Loucy (cell line): Measurements from ENCODE around the gene RGMA.

Source experiments
- H2AFZ ChIP-seq: fragments of 200-600 bp; sonication (generic); 2 replicates; pipeline ENCODE4 v1.6.0; 2016; ENCODE audit warnings: antibody characterized with exemption, mild to moderate bottlenecking, low read length, moderate library complexity
- H3F3A ChIP-seq: fragments of 200-600 bp; 2 replicates; pipeline ENCODE4 v1.6.0; 2016; ENCODE audit warnings: antibody characterized with exemption, low read depth, mild to moderate bottlenecking
- H3K27me3 ChIP-seq: fragments of 200-600 bp; sonication (generic); 2 replicates; pipeline ENCODE4 v1.6.1; 2014; ENCODE audit warnings: low read length, mild to moderate bottlenecking; ENCODE audit not compliant: insufficient read depth, poor library complexity, severe bottlenecking
- H3K36me3 ChIP-seq: fragments of 200-600 bp; sonication (generic); 2 replicates; pipeline ENCODE4 v1.6.1; 2016; ENCODE audit warnings: low read length; ENCODE audit not compliant: insufficient read depth
- H3K4me1 ChIP-seq: fragments of 200-600 bp; sonication (generic); 2 replicates; pipeline ENCODE4 v1.5.1; 2014; ENCODE audit warnings: low read length, mild to moderate bottlenecking; ENCODE audit not compliant: insufficient read depth, poor library complexity, severe bottlenecking
- H3K4me2 ChIP-seq: fragments of 200-600 bp; sonication (generic); 2 replicates; pipeline ENCODE4 v1.6.0; 2014; ENCODE audit warnings: antibody characterized with exemption, low read length, low read depth, mild to moderate bottlenecking; ENCODE audit not compliant: poor library complexity, severe bottlenecking
- H3K4me3 ChIP-seq: fragments of 200-600 bp; sonication (generic); 2 replicates; pipeline ENCODE4 v1.5.1; 2014; ENCODE audit warnings: low read length, mild to moderate bottlenecking, mixed read lengths; ENCODE audit not compliant: poor library complexity, severe bottlenecking
- H3K79me2 ChIP-seq: fragments of 200-600 bp; sonication (generic); 2 replicates; pipeline ENCODE4 v1.6.1; 2014; ENCODE audit warnings: low read length; ENCODE audit not compliant: insufficient read depth
- H3K9ac ChIP-seq: fragments of 200-600 bp; sonication (generic); 2 replicates; pipeline ENCODE4 v1.6.0; 2014; ENCODE audit warnings: mild to moderate bottlenecking, low read depth, low read length, moderate library complexity; ENCODE audit not compliant: poor library complexity, severe bottlenecking
- H3K9me2 ChIP-seq: fragments of 200-600 bp; sonication (generic); replicated peaks from 2 replicates; pipeline ENCODE4 v1.6.1; 2016; ENCODE audit warnings: low read depth, low read length, mixed read lengths
- H3K9me3 ChIP-seq: fragments of 200-600 bp; sonication (generic); 2 replicates; pipeline ENCODE4 v1.6.1; 2014; ENCODE audit warnings: mild to moderate bottlenecking, antibody characterized with exemption, low read length, low read depth; ENCODE audit not compliant: insufficient read depth
- H4K20me1 ChIP-seq: fragments of 200-600 bp; sonication (generic); 2 replicates; pipeline ENCODE4 v1.6.0; 2014; ENCODE audit warnings: antibody characterized with exemption, low read length, mild to moderate bottlenecking; ENCODE audit not compliant: insufficient read depth, poor library complexity, severe bottlenecking
- EZH2phosphoT487 ChIP-seq: fragments of 200-600 bp; IDR thresholded peaks from 2 replicates; pipeline ENCODE4 v1.6.1; 2018; ENCODE audit warnings: antibody characterized with exemption, mild to moderate bottlenecking, moderate library complexity, borderline replicate concordance
- TF ChIP-seq, protein P1 (sequence below): fragments of 200-600 bp; sonication (generic); conservative IDR thresholded peaks from 2 replicates; pipeline ENCODE4 v1.5.1; 2014; ENCODE audit warnings: mild to moderate bottlenecking, antibody characterized with exemption, low read length

RGMA gene

DNA sequence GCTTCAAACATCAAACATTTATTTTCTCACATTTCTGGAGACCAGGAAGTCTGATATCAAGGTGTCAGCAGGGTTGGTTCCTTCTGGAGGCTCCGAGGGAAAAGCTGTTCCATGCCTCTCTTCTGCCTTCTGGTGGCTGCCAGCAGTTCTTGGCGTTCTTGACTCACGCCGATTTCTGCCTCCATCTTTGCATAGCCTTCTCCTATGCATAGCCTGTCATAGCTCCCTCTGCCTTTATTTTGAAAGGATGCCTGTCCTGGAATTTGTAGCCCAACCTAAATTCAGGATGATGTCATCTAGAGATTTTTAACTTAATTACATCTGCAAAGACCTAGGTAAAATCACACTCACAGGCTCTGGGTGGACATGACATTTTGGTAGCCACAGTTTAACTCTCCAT is 70.4 kb downstream of the RGMA start:
- Histone ChIP-seq H4K20me1 (peaks cover 15% of the 10 kb centered on the region), H3K9me3 (no peaks in the 10 kb centered on the region), H3K4me1 (no peaks in the 10 kb centered on the region), H3K9ac (no peak overlapping the region), H3K79me2 (no peaks in the 10 kb centered on the region), H3K27me3 (no peaks in the 10 kb centered on the region), H3K36me3 (peaks cover 99% of the 10 kb centered on the region), H3K4me3 (no peak overlapping the region), H3K9me2 (no peaks in the 10 kb centered on the region), H3F3A (no peaks in the 10 kb centered on the region), H2AFZ (no peak overlapping the region), H3K4me2 (no peak overlapping the region)
- TF ChIP-seq, protein P1, sequence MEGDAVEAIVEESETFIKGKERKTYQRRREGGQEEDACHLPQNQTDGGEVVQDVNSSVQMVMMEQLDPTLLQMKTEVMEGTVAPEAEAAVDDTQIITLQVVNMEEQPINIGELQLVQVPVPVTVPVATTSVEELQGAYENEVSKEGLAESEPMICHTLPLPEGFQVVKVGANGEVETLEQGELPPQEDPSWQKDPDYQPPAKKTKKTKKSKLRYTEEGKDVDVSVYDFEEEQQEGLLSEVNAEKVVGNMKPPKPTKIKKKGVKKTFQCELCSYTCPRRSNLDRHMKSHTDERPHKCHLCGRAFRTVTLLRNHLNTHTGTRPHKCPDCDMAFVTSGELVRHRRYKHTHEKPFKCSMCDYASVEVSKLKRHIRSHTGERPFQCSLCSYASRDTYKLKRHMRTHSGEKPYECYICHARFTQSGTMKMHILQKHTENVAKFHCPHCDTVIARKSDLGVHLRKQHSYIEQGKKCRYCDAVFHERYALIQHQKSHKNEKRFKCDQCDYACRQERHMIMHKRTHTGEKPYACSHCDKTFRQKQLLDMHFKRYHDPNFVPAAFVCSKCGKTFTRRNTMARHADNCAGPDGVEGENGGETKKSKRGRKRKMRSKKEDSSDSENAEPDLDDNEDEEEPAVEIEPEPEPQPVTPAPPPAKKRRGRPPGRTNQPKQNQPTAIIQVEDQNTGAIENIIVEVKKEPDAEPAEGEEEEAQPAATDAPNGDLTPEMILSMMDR, result no peak
- no peak for TF ChIP-seq EZH2phosphoT487

- H3K27me3 ChIP-seq, result no peaks in the 10 kb centered on the region
- H3K4me3 ChIP-seq, result no peak overlapping the region
- H3K9me3 ChIP-seq, result no peaks in the 10 kb centered on the region
- H3K9me2 ChIP-seq, result no peaks in the 10 kb centered on the region
- H2AFZ ChIP-seq, result no peak overlapping the region
- H3F3A ChIP-seq, result no peaks in the 10 kb centered on the region
- no peak overlapping the region for H3K9ac ChIP-seq
- H4K20me1 ChIP-seq, result peaks cover 7% of the 10 kb centered on the region
- peaks cover 99% of the 10 kb centered on the region for H3K36me3 ChIP-seq
- no peaks in the 10 kb centered on the region for H3K79me2 ChIP-seq
- no peaks in the 10 kb centered on the region for H3K4me1 ChIP-seq
- H3K4me2 ChIP-seq, result no peak overlapping the region
- no peak for TF ChIP-seq EZH2phosphoT487
- TF ChIP-seq, protein P1, result no peak
Observed at GRCh38 chr15:93017526-93017925, 71.5 kb downstream of the RGMA start.

- H3F3A ChIP-seq, result no peaks in the 10 kb centered on the region
- no peaks in the 10 kb centered on the region for H4K20me1 ChIP-seq
- TF ChIP-seq EZH2phosphoT487, result no peak
- TF ChIP-seq, protein P1, result no peak
- H3K9me2 ChIP-seq, result no peaks in the 10 kb centered on the region
- no peaks in the 10 kb centered on the region for H3K79me2 ChIP-seq
- no peak overlapping the region for H2AFZ ChIP-seq
- peaks cover 99% of the 10 kb centered on the region for H3K36me3 ChIP-seq
- no peaks in the 10 kb centered on the region for H3K27me3 ChIP-seq
- H3K4me2 ChIP-seq, result no peak overlapping the region
- no peak overlapping the region for H3K9ac ChIP-seq
- H3K9me3 ChIP-seq, result no peaks in the 10 kb centered on the region
- no peaks in the 10 kb centered on the region for H3K4me1 ChIP-seq
- H3K4me3 ChIP-seq, result no peak overlapping the region
Observed at GRCh38 chr15:93012786-93013185, 76.2 kb downstream of the RGMA start.
